ENCODE results near the gene AUTS2.

DNA sequence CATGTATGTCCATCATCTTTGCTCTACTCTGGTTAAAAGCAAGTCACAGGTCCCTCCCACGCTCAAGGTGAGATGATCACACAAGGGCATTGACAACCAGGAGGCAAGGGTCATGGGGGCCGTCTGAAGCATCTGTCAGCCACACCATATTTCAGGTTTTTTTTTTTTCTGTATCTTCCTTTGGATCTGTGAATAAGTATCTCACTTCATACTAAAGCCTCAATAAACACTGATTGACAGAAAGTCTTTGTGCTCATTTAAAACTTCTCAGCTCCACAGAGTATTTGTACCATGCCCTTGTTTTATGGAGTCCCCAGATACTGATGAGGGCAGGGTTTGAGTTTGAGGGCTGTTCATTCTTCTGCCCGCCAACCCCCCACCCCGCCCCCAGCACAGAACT, 45.0 kb downstream of the AUTS2 start:
- TF ChIP-seq POLR2A (IDR thresholded peaks at IDR 0.05): no peak
- TF ChIP-seq POLR2AphosphoS5 (IDR thresholded peaks at IDR 0.05): no peak
- TF ChIP-seq, protein P1, sequence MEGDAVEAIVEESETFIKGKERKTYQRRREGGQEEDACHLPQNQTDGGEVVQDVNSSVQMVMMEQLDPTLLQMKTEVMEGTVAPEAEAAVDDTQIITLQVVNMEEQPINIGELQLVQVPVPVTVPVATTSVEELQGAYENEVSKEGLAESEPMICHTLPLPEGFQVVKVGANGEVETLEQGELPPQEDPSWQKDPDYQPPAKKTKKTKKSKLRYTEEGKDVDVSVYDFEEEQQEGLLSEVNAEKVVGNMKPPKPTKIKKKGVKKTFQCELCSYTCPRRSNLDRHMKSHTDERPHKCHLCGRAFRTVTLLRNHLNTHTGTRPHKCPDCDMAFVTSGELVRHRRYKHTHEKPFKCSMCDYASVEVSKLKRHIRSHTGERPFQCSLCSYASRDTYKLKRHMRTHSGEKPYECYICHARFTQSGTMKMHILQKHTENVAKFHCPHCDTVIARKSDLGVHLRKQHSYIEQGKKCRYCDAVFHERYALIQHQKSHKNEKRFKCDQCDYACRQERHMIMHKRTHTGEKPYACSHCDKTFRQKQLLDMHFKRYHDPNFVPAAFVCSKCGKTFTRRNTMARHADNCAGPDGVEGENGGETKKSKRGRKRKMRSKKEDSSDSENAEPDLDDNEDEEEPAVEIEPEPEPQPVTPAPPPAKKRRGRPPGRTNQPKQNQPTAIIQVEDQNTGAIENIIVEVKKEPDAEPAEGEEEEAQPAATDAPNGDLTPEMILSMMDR (IDR thresholded peaks at IDR 0.05): no peak
